Measurements from ENCODE around the gene HNRNPC.
"Not testable (repeated sequence)": the region's sequence is repeated elsewhere in the genome, so short reads cannot be mapped to it uniquely, and the experiment has no call there.

Gene HNRNPC

DNA sequence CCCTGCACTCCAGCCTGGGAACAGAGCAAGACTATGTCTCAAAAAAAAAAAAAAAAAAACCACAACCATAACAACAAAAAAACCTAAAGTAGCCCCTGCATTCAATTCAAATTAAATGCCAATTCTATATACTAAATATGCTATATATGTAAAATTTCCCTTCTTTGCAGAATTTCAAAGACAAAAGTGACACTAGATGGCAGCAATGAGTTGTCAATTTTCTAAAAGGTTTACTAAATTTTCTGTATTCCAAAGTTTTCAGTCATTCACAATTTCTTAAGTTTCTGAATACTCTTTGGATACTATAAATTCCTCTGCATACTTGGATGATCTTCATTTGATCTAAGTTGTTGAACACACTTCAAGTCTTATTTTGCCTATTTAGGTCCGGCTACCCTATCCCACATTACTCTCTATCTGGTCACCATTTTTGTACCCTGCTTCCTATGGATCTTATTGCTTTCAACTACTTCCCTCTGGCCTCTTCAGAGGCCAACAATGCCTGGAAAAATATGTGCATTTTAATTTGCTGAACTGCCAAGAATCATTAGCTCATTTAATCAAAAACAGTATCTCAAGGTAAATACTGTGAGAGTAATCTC lies 27.9 kb downstream of the HNRNPC start:
- no peak for DNase-seq

DNA sequence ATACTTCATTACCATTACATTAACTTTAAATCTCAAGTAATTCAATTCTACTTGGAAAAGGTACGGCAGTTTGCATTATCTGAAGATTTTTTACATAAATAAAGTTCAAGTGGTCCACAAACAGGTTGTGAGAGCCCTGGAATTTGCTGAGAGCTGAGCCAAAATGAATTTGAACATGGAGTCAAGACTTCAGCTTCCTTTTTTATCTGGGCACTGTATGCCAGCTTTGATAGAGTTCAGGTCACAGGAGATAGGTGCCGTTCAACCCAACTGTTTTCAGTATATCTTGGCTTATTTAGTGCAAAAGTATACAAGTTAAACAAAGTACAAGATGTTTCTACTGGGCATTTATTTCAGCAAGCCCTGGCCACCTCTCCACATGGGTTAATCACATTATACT lies 28.8 kb downstream of the HNRNPC start:
- DNase-seq: no peak

DNA sequence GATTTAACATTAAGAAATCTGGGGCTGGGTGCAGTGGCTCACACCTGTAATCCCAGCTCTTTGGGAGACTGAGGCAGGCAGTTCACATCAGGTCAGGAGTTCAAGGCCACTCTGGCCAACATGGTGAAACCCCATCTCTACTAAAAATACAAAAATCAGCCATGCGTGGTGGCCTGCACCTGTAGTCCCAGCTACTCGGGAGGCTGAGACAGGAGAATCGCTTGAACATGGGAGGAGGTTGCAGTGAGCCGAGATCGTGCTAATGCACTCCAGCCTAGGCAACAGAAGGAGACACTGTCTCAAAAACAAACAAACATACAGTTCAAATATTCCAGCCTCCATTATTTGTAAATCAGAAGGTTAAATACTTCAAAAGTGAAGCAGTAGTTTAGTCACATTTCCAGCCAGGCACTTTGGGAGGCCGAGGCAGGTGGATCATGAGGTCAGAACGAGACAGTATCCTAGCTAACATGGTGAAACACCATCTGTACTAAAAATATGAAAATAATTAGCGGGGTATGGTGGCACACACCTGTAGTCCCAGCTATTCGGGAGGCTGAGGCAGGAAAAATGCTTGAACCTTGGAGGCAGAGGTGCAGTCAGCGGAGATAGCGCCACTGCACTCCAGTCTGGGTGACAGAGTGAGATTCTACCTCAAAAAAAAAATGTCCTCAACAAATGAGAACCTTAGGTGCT lies 30.3 kb downstream of the HNRNPC start:
- no peak for DNase-seq

- no peak for DNase-seq
Observed at GRCh38 chr14:21236948-21237797, 32.1 kb downstream of the HNRNPC start.

GRCh38 chr14:21234112-21234511 lies 35.1 kb downstream of the HNRNPC start:
- DNase-seq: no peak

DNA sequence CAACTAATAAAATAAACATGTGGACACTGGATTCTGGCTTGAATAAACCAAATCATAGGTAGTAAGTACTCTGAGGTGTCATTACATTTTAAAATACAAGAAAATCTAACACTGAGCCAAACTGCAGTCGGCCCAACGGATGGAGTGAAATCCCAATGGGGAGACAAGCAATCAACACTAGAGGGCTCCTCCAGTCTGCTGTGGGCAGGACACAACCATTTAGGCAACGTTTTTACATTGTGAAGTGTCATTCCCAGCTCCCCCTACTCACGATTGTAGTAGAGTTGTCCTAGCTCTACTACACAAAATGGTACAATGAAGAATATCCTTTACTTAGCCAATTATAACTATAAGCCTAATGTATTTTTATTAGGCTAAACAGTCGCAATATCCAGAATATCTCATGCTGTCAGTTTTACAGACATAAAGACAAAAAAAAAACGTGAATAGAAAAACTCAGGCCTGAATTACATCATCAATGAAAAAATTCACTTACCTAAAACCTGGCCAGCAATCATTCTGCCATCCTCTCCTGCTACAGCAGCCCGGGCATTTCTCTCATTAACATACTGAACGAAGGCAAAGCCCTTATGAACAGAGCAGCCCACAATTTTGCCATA lies 35.7 kb downstream of the HNRNPC start:
- DNase-seq: no peak

DNA sequence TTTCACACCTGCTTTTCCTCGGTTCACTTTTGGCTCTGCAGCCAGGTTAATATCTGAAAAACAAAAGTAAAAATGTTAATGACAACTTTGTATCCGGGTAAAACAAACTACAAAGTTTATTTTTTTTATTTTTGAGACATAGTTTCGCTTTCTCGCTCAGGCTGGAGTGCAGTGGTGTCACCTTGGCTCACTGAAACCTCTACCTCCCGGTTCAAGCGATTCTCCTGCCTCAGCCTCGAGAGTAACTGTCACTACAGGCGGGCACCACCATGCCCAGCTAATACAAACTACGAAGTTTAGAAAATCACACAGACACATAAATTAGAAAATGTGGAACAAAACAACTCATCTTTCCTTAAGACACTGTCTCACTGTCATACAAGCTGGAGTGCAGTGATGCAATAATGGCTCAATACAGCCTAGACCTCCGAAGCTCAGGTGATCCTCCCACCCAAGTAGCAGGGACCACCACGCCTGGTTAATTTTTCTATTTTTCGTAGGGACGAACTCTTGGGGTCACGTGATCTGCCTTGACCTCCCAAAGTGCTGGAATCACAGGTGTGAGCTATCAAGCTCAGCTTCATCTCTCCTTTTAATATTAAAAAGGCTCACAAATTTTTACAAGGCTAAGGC lies 38.1 kb downstream of the HNRNPC start:
- DNase-seq: no peak

DNA sequence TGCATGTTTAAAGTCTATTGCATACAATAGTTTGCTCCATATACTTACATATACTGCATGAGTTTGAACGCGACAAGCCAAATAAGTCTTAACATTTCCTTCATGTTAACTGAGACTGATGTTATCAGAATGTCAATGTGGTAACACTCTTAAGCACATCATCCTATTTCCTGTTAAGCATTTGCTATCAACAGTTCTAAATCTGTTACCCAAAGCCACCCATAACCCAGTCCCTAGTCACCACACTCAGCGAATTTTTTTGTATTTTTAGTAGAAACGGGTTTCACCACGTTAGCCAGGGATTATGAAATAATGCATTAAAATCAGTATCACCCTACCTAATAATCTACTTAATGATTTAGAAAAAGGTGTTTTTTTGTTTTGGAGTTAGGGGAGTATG lies 39.4 kb downstream of the HNRNPC start:
- DNase-seq: no peak

GRCh38 chr14:21227981-21228380 lies 41.3 kb downstream of the HNRNPC start:
- DNase-seq: no peak

DNA sequence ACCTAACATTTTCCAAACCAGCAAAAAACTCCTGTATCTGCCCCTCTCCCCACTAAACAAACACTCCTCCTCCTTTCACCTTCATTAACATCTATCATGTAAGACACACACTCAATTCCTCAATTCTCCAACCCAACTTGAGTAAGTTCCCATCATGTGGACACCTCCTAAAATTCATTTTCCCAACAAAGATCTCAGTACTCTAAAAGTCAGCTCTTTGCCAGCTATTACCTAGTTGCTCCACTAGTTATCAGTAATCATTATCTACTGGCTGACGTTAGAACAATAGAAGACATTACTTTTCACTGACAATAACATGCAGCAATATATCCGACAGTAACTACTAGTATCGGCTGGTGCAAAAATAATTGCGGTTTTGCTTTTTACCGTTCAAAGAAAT lies 42.1 kb downstream of the HNRNPC start:
- DNase-seq: no peak

- DNase-seq: no peak
Observed at GRCh38 chr14:21226467-21226866, 42.8 kb downstream of the HNRNPC start.

GRCh38 chr14:21225164-21225563 lies 44.1 kb downstream of the HNRNPC start:
- DNase-seq: not testable (repeated sequence)

GRCh38 chr14:21220874-21221477 lies 48.3 kb downstream of the HNRNPC start:
- DNase-seq: no peak

DNA sequence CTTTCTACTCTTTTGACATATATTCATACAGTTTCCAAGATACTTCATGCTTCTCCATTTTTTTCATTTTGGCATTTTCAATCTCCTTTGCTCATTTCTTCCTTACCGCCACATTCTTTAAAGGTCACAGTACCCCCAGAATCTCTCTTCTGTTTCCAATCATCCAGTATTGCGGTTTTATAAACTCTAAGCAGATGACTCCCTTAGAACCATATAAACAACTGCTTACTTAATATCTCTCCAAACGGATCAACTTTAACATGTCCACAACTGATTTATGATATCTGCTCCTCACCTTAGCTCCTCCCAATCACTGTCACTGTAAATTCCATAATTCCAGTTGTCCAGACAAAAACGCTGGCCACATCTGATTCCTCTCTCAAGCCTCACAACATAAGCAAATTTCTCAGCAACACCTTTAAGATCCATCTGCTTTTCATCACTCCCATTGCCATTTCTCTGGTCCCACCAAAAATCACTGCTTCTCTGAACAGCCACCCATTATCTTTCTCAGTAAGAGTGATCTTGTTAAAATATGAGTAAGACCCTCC lies 49.6 kb downstream of the HNRNPC start:
- no peak for DNase-seq

- DNase-seq: no peak
Observed at GRCh38 chr14:21219120-21219519, 50.1 kb downstream of the HNRNPC start.

GRCh38 chr14:21215879-21216251 lies 53.4 kb downstream of the HNRNPC start:
- no peak for DNase-seq

DNA sequence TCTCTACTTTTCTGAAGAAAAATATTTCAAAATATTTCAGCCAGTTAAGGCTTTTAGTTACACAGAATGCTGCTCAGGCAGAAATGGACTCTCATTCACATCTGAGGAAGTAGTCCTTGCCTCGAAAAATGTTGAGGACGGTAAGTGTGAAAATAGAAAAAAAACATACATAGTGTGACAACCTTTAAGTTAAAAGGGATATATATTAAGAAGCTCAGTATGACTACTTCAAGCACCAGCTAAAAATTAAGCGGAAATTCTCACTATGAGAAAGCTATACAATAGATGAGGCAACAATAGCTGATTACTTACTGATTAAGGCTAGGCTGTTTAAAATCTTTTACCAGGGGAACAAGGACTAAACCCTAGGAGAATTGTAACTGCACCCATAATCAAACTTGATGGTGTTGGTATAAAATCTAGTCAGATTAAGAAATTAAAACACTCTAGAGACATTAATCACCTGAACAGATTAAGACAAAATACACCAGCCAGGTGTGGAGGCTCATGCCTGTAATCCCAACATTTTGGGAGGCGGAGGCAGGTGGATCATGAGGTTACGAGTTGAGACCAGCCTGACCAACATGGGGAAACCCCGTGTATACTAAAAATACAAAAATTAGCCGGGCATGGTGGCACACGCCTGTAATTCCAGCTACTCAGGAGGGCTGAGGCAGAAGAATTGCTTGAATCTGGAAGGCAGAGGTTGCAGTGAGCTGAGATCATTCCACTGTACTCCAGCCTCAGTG lies 53.9 kb downstream of the HNRNPC start:
- DNase-seq: no peak

DNA sequence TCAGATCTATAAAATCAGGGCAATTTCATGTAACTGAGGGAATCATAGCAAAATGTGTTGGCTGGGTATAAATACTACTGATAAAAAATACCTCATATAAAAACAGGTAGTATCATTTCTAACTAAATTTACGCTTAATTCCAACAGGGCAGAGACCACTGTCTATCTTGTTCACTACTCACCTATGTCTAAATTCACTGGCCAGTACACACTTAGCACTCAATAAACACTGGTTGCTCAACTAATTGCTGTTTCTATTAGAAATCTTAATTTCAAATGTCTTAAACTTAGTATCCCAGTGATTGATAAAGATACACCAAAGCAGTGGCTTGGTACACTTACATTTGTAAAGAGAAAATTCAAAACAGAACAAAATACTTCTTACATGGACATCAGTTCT lies 55.6 kb downstream of the HNRNPC start:
- no peak for DNase-seq

DNA sequence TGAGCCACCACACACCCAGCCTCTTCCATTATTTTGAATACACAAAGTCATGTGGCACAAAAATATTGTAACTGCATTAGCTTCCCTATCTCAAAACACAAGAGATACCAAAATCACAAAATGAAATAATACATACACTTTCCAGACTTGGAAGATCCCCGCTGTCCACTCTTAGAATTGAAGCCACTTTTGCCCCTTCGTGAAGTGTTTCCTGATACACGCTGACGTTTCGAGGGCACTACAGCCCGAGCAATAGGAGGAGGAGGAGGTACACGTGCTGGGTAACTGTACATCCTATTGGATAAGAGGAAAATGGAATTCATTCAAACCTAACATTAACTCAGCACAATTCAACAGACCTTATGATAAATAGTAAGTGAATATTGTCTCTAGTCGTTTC lies 56.4 kb downstream of the HNRNPC start:
- not testable (repeated sequence) for DNase-seq

GRCh38 chr14:21211509-21211908 lies 57.7 kb downstream of the HNRNPC start:
- DNase-seq: no peak

GRCh38 chr14:21210023-21210422 lies 59.2 kb downstream of the HNRNPC start:
- no peak for DNase-seq

DNA sequence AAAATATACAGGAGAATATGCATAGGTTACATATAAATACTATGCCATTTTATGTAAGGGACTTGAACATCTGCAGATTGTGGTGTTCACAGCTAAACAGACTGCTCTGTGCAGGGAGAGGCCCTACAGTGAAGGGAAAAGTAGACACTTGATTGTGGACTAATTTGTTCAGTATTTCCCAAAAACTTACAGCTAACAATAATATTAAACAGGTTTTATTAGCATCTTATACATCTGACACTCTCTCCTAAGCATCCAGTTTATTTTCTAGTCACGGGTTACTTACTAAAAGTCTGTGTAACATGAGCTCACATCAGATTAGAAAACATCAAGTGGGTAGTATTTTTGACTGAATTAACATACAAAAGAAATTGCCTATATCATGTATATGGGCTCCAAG lies 60.1 kb downstream of the HNRNPC start:
- no peak for DNase-seq
